Body of pancreas (tissue), 4 donors: ENCODE measurements around the gene FRAS1. TPM values are rescaled to one million over a fixed set of nuclear protein-coding genes. Genes with fewer than 3 reads are reported as not detected.
A peak's percentile ranks its signal among the peaks of the same experiment; 100 is the strongest.

Experiments used
- ATAC-seq: fragments of 150-250 bp; one replicate; pipeline ENCODE4 v1.9.1; 2016
- DNase-seq, 4 donors: peaks; one replicate each; pipeline ENCODE4 v3.0.0-alpha.2; 2019
- H3K27ac ChIP-seq, 4 donors: fragments of 200-600 bp; sonication (generic); 1 replicate in 3 of 4; 2 replicates in 1 of 4; pipeline versions ENCODE4 v1.5.1 to v1.6.1; 2016 to 2019; ENCODE audit warnings: mild to moderate bottlenecking in 1 of 4, mixed read lengths in 1 of 4, moderate library complexity in 1 of 4
- H3K27me3 ChIP-seq, 2 donors: fragments of 200-600 bp; sonication (generic); one replicate each; pipeline ENCODE4 v1.6.0; 2016; ENCODE audit warnings: mild to moderate bottlenecking in 1 of 2
- H3K36me3 ChIP-seq, 2 donors: fragments of 200-600 bp; sonication (generic); replicated peaks in 1 of 2; 2 replicates each; pipeline ENCODE4 v1.5.1; 2016; ENCODE audit warnings: low read depth in 2 of 2; ENCODE audit not compliant: insufficient read depth in 1 of 2
- H3K4me1 ChIP-seq: fragments of 200-600 bp; sonication (generic); one replicate; pipeline ENCODE4 v1.6.0; 2016
- H3K4me3 ChIP-seq, 2 donors: fragments of 200-600 bp; sonication (generic); 1 replicate in 1 of 2; 2 replicates in 1 of 2; pipeline ENCODE4 v1.5.1; 2016 to 2019
- H3K9me3 ChIP-seq, 3 donors: fragments of 200-600 bp; sonication (generic); 1 replicate in 2 of 3; 2 replicates in 1 of 3; pipeline ENCODE4 v1.5.1; 2016
- POLR2A ChIP-seq, 3 donors: fragments of 450-650 bp; IDR thresholded peaks; one replicate each; pipeline ENCODE4 v1.6.1; 2016; ENCODE audit warnings: antibody characterized with exemption in 3 of 3, mild to moderate bottlenecking in 2 of 3
- WGBS, 2 donors: methylation state at CpG; one replicate each; pipeline ENCODE4 v1.1.5; 2017; 5-methylcytosine and 5-hydroxymethylcytosine counted together
- intact Hi-C: fragments of 100-400 bp; cut with DNase I; formaldehyde crosslinking; loops from one replicate; pipeline ENCODE4 v1.15.1; 2023
- total RNA-seq, 2 donors: library from RNA; depleted of rRNA; stranded (reverse); fragments of >200 nt; gene quantifications; one replicate each; pipeline ENCODE4 v1.1.0, GENCODE V29; 2016
- TF ChIP-seq, protein P1 (sequence below), 7 experiments: fragments of 450-650 bp in 4 of 7; fragments of 200-600 bp in 3 of 7; sonication (generic) in 3 of 7; IDR thresholded peaks; one replicate each; pipeline ENCODE4 v1.5.1; 2016 to 2019; ENCODE audit warnings: antibody characterized with exemption in 7 of 7

The FRAS1 gene
- total RNA-seq, 2 donors from 2014 or later = 22.6 to 24.4 TPM

GRCh38 chr4:78560296-78560963 is 503.3 kb downstream of the FRAS1 start:
- H3K27ac ChIP-seq = peak overlapping the region in 3 of 4 donors; percentile 31 to 57 (median 42)
- WGBS, 2 donors = 93% methylated on average over 2 of the region's 2 CpGs

DNA sequence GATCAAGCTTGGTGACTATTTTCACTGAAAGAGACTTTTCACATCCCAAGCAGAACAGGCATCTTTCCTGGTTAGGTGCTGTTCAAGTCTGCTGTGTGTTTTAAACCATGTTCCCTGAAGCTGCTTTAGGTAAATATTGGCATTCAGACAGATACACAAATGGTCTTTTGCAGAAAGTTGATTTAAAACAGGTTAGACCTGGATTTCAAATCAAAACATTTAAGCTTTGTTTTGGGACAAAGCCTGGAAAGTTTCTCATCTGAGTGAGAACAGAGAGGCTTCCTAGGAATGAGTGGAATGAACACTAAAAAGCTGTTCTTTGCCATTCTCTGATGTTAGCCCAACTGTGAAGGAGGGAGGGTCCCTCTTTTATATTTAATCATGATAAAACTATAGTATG is 504.6 kb downstream of the FRAS1 start:
- H3K27ac ChIP-seq = peak overlapping the region; percentile 19 to 57 (median 34)

More at GRCh38 chr4:78560296-78560963, 503.3 kb downstream of the FRAS1 start:
- ATAC-seq (peak; percentile 36), DNase-seq (peak in 1 of 4 donors; percentile 23)
- Histone ChIP-seq H3K36me3 (no peaks in the 10 kb centered on the region), H3K4me1 (peaks cover 24% of the 10 kb centered on the region), H3K27me3 (no peaks in the 10 kb centered on the region), H3K9me3 (no peaks in the 10 kb centered on the region), H3K4me3 (no peak overlapping the region)
- intact Hi-C loops = no loop called here
- TF ChIP-seq, protein P1, sequence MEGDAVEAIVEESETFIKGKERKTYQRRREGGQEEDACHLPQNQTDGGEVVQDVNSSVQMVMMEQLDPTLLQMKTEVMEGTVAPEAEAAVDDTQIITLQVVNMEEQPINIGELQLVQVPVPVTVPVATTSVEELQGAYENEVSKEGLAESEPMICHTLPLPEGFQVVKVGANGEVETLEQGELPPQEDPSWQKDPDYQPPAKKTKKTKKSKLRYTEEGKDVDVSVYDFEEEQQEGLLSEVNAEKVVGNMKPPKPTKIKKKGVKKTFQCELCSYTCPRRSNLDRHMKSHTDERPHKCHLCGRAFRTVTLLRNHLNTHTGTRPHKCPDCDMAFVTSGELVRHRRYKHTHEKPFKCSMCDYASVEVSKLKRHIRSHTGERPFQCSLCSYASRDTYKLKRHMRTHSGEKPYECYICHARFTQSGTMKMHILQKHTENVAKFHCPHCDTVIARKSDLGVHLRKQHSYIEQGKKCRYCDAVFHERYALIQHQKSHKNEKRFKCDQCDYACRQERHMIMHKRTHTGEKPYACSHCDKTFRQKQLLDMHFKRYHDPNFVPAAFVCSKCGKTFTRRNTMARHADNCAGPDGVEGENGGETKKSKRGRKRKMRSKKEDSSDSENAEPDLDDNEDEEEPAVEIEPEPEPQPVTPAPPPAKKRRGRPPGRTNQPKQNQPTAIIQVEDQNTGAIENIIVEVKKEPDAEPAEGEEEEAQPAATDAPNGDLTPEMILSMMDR (IDR thresholded peaks at IDR 0.05) = no peak

DNA sequence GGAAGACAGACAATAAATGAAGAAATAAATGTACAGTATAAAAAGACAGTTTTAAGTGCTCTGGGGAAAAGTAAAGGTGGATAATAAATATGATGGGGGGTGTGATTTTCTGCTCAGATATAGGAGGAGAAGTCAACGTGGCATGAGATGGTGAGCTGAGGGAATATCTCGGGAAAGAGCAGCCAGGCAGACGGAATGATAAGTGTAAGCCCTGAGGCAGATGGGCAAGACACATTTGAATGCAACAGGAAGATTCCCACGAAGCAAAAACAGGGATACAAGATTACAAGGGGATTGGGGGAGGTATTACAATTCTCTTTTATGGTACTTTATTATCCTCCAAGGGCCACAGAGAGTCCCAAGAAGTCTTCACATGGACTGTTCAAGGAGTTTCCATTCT is 505.6 kb downstream of the FRAS1 start:
- H3K4me1 ChIP-seq = peaks cover 34% of the 10 kb centered on the region
- H3K27me3 ChIP-seq = no peaks in the 10 kb centered on the region
- intact Hi-C loops = no loop called here
- no peak overlapping the region for H3K4me3 ChIP-seq
- 59 to 61% methylated on average over 4 of the region's 4 CpGs for WGBS, 2 donors
- DNase-seq (no peak), ATAC-seq (no peak)
- H3K27ac ChIP-seq = peak overlapping the region in 1 of 4 donors; percentile 57
- H3K36me3 ChIP-seq = no peaks in the 10 kb centered on the region
- no peak for TF ChIP-seq POLR2A (IDR thresholded peaks at IDR 0.05)
- TF ChIP-seq, protein P1 (IDR thresholded peaks at IDR 0.05) = no peak
- H3K9me3 ChIP-seq = no peaks in the 10 kb centered on the region

More for the DNA sequence above, 504.6 kb downstream of the FRAS1 start:
- ATAC-seq (peak; percentile 76), DNase-seq (no peak)
- H3K4me3 ChIP-seq = no peak overlapping the region
- intact Hi-C loops = no loop called here
- H3K4me1 ChIP-seq = peaks cover 24% of the 10 kb centered on the region
- TF ChIP-seq, protein P1 (IDR thresholded peaks at IDR 0.05) = no peak
- TF ChIP-seq POLR2A (IDR thresholded peaks at IDR 0.05) = no peak
- H3K9me3 ChIP-seq = no peaks in the 10 kb centered on the region
- no peaks in the 10 kb centered on the region for H3K36me3 ChIP-seq
- H3K27me3 ChIP-seq = no peaks in the 10 kb centered on the region

GRCh38 chr4:78565971-78566372 is 508.8 kb downstream of the FRAS1 start:
- Histone ChIP-seq H3K36me3 (no peaks in the 10 kb centered on the region), H3K9me3 (no peaks in the 10 kb centered on the region), H3K4me1 (peaks cover 48% of the 10 kb centered on the region), H3K27ac (peak overlapping the region in 3 of 4 donors; percentile 40 to 70 (median 58)), H3K4me3 (no peak overlapping the region), H3K27me3 (no peaks in the 10 kb centered on the region)
- DNase-seq (peak in 1 of 4 donors; percentile 15), ATAC-seq (peak; percentile 41)
- intact Hi-C loops = no loop called here
- 82 to 91% methylated on average over 2 of the region's 2 CpGs for WGBS, 2 donors
- TF ChIP-seq, protein P1 (IDR thresholded peaks at IDR 0.05) = no peak
- TF ChIP-seq POLR2A (IDR thresholded peaks at IDR 0.05) = no peak
